ENCODE data around the gene RBM23. TPM values are rescaled to one million over a fixed set of nuclear protein-coding genes. Genes with fewer than 3 reads are reported as not detected.

RBM23 gene
- polyA plus RNA-seq, 1 donor from 2014 or later, result 83.7 TPM

- H3K4me3 ChIP-seq (ENCODE audit: low read length), result no peak overlapping the region
- H3K79me2 ChIP-seq (replicated peaks; ENCODE audit: insufficient read depth, low read length), result peaks cover 14% of the 10 kb centered on the region
- no peaks in the 10 kb centered on the region for H3K27me3 ChIP-seq (ENCODE audit: insufficient read depth, low read depth, low read length)
- H3F3A ChIP-seq (ENCODE audit: insufficient read depth, low read length, poor library complexity, severe bottlenecking), result peaks cover 6% of the 10 kb centered on the region
- H4K20me1 ChIP-seq (ENCODE audit: insufficient read depth), result no peaks in the 10 kb centered on the region
- H2AFZ ChIP-seq (ENCODE audit: low read depth, low read length), result no peak overlapping the region
- H3K9ac ChIP-seq (ENCODE audit: low read length), result no peak overlapping the region
- no peaks in the 10 kb centered on the region for H3K9me2 ChIP-seq (ENCODE audit: insufficient read depth, low read length)
- no peak overlapping the region for H3K27ac ChIP-seq (ENCODE audit: low read length)
- no peaks in the 10 kb centered on the region for H3K36me3 ChIP-seq (ENCODE audit: insufficient read depth, low read length)
- H3K4me2 ChIP-seq (ENCODE audit: low read length), result no peak overlapping the region
- TF ChIP-seq SMC3 (conservative IDR thresholded peaks at IDR 0.05; ENCODE audit: poor library complexity), result no peak
- no peak for TF ChIP-seq RAD21 (conservative IDR thresholded peaks at IDR 0.05)
- no peak for TF ChIP-seq MXI1 (conservative IDR thresholded peaks at IDR 0.05; ENCODE audit: poor library complexity, severe bottlenecking)
- no peak for TF ChIP-seq REST (IDR thresholded peaks at IDR 0.05; ENCODE audit: borderline replicate concordance)
- TF ChIP-seq EP300 (conservative IDR thresholded peaks at IDR 0.05; ENCODE audit: poor library complexity, severe bottlenecking), result no peak
- TF ChIP-seq EZH2 (IDR thresholded peaks at IDR 0.05; ENCODE audit: borderline replicate concordance, insufficient read depth, low read length, poor library complexity, severe bottlenecking), result no peak
- TF ChIP-seq POLR2AphosphoS5 (IDR thresholded peaks at IDR 0.05), result no peak
- no peak for TF ChIP-seq TAF1 (IDR thresholded peaks at IDR 0.05; ENCODE audit: low read depth)
- no peak for TF ChIP-seq CTCF (IDR thresholded peaks at IDR 0.05; ENCODE audit: poor library complexity, severe bottlenecking)
- H3K9me3 ChIP-seq (ENCODE audit: low read length), result no peaks in the 10 kb centered on the region
Measured at GRCh38 chr14:22925513-22925912, 6.6 kb upstream of the RBM23 start.

GRCh38 chr14:22923746-22924145 is 4.8 kb upstream of the RBM23 start:
- H3K4me3 ChIP-seq (ENCODE audit: low read length), result no peak overlapping the region
- no peaks in the 10 kb centered on the region for H3K9me3 ChIP-seq (ENCODE audit: low read length)
- H3K27me3 ChIP-seq (ENCODE audit: insufficient read depth, low read depth, low read length), result no peaks in the 10 kb centered on the region
- no peaks in the 10 kb centered on the region for H3K9me2 ChIP-seq (ENCODE audit: insufficient read depth, low read length)
- no peaks in the 10 kb centered on the region for H3K36me3 ChIP-seq (ENCODE audit: insufficient read depth, low read length)
- peaks cover 12% of the 10 kb centered on the region for H3K79me2 ChIP-seq (replicated peaks; ENCODE audit: insufficient read depth, low read length)
- H4K20me1 ChIP-seq (ENCODE audit: insufficient read depth), result no peaks in the 10 kb centered on the region
- H3F3A ChIP-seq (ENCODE audit: insufficient read depth, low read length, poor library complexity, severe bottlenecking), result no peaks in the 10 kb centered on the region
- no peak overlapping the region for H2AFZ ChIP-seq (ENCODE audit: low read depth, low read length)
- TF ChIP-seq EZH2 (IDR thresholded peaks at IDR 0.05; ENCODE audit: borderline replicate concordance, insufficient read depth, low read length, poor library complexity, severe bottlenecking), result no peak
- no peak for TF ChIP-seq TAF1 (IDR thresholded peaks at IDR 0.05; ENCODE audit: low read depth)
- TF ChIP-seq CTCF (IDR thresholded peaks at IDR 0.05; ENCODE audit: poor library complexity, severe bottlenecking), result no peak
- TF ChIP-seq POLR2AphosphoS5 (IDR thresholded peaks at IDR 0.05), result no peak
- no peak for TF ChIP-seq SMC3 (conservative IDR thresholded peaks at IDR 0.05; ENCODE audit: poor library complexity)
- no peak for TF ChIP-seq RAD21 (conservative IDR thresholded peaks at IDR 0.05)
- TF ChIP-seq REST (IDR thresholded peaks at IDR 0.05; ENCODE audit: borderline replicate concordance), result no peak
- no peak overlapping the region for H3K9ac ChIP-seq (ENCODE audit: low read length)
- no peak overlapping the region for H3K4me2 ChIP-seq (ENCODE audit: low read length)
- no peak overlapping the region for H3K27ac ChIP-seq (ENCODE audit: low read length)
